Pulmonary artery endothelial cell (primary cell): ENCODE data around the gene ZNF618. TPM values are rescaled to one million over a fixed set of nuclear protein-coding genes. Genes with fewer than 3 reads are reported as not detected.
A peak's percentile ranks its signal among the peaks of the same experiment; 100 is the strongest.
"Not testable (repeated sequence)": the region's sequence is repeated elsewhere in the genome, so short reads cannot be mapped to it uniquely, and the experiment has no call there.

ENCODE experiments used
- DNase-seq: peaks from one replicate; pipeline ENCODE4 v3.0.0-alpha.2; 2011; ENCODE audit warnings: low read depth, low spot score
- total RNA-seq: library from RNA; depleted of rRNA; stranded (reverse); fragments of >200 nt; gene quantifications from 2 replicates; pipeline ENCODE4 v1.2.3, GENCODE V29; 2014

ZNF618 gene
- total RNA-seq, 1 donor from 2014 or later = 14.8 TPM

DNA sequence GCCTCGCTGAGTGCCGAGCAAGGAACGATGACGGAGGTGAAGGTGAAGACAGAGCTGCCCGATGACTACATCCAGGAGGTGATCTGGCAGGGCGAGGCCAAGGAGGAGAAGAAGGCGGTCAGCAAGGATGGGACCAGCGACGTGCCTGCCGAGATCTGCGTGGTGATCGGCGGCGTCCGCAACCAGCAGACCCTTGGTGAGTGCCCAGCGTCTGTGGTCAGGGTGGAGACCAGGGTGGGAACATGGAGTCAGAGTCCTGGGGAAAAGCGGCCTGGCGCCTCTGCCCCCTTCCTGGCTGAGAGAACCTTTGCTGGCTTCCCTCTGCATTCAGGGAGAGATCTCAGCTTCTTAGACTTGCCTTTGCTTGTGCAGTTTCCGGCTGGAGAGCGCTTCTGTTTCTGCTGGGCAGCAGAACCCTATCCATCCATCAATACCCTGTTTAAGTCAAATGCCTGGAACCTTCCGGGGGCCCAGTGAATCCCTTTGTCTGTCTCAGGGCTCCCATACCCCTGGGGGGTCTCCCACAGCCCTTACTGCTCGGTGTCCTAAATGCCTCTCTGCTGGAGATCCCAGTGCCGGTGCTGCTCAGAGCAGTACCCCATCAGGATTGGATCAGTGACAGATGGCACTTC lies 112.4 kb downstream of the ZNF618 start:
- no peak for DNase-seq

DNA sequence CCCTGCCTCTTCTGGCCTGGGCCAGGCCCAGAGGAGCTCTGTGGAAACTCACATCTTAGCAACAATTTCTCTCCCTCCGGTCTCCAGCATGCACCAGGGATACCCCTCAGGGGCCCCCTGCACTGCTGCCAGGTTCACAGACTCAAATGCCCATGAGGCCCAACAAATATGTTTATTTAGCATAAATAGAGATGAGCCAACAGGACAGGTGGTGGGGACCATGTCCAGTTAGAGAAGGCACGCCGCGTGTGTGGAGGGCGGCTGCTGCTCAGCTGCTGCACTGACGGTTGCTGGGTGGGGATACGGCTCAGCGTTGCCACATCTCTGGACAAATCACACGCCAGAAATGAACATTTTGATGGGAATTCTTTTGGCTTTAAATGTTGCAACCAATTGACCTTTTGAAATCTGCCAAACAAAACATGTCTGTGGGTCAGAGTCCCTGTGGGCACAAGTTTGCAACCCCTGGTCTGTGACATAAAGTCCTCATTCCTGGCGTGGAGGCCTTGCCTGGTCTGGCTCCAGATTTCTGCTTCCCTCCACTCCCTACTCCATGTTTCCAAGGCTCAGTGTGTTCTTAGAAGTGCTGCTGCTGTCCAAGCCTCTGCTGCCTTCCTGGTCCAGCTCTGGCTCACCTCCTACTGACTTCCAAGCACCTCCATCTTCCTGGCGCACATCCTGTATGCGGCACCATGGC lies 113.1 kb downstream of the ZNF618 start:
- no peak for DNase-seq

DNA sequence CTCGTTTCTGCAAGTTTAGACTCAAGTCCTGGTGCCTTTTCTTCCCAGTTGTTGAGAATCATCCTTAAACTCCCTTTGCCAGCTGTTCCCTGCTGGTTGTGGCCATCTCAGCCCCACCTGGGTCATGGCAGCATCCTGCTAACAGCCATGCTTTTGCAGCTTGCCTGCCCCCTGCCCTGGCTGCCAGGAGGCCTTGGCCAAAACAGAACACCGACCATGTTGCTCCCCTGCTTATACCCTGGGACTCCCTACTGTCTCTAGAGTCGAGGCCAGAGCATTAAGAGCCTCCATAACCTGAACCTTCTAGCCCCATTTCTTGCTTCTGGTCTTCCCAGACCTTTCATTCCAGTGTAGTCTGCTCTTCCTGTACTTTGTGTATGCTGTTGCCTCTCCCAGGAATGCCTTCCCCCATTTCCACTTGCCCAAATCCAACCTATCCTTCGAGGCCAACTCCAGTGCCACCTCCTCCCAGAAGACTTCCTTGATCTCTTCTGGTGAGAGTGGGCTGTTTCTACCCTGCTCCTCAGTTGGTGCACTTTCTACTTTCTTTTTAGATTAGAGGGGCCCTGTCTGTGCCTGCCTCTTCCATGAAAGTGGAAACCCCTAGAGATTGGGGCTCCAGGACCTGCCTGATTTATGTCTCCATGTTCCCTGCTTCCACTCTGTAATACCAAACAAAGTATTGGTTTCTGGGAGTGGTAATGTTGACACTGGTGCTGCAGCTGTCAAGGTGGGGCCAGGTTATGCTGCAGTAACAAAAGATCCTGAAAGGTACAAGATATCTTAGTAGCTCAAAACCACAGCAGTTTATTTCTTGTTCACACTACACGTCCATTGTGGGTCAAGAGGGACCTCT lies 113.8 kb downstream of the ZNF618 start:
- no peak for DNase-seq

DNA sequence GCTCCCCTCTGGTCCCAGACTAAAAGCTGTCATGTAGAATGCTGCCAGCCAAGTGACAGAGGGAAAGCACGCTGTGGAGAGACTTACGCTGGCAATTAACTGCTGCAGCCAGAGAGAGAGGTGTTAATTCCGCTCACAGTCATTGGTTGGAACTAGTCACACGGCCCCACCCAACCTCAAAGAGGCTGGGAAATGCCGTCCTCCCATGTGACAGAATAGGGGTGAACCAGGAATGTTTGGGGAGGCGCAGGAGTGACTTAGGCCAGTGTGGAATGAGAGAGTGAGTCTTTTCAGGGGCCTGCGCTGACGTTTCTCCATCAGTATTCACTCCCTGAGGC lies 114.4 kb downstream of the ZNF618 start:
- DNase-seq = no peak

DNA sequence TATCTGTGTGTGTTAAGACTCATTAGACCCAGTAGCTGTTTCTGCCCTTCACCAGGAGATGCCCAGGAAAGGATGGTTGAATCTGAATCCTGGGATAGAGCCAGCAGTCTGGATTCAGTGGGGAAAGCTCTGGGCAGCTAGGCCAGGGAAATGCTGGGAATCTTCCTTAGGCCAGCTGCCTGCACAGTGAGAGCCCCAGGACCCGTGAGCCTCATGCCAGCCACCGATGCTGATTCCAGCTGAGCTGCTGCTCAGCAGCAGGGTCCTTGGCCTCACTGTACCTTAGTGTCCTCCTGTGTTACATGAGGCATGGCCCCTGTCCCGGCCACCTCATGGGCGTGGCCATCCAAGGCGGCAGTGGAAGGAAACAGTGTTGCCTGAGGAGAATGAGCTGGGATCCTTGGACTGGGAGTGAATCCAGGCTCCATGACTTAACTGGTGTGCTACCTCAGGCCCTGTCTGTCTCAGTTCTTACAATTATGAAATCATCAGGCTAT lies 114.9 kb downstream of the ZNF618 start:
- no peak for DNase-seq

DNA sequence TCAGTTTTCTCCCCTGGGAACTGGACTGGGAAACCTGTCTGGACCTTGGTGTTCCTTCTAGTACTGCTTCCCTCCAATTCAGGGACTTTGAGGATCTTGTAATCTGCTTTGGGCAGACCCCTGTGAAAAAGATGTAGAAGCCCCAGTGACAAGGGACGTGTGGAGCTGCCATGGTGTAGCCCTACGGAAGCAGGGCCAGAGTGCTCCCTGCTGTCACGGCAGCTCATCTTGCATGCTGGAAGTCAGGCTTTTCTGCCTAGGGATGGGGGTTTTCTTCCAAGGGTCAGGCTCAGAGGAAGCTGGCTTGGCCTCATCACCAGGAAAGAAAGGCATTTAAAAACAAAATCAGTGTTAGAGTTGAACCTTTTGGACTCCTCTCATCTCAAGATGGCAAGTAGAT lies 115.6 kb downstream of the ZNF618 start:
- no peak for DNase-seq

DNA sequence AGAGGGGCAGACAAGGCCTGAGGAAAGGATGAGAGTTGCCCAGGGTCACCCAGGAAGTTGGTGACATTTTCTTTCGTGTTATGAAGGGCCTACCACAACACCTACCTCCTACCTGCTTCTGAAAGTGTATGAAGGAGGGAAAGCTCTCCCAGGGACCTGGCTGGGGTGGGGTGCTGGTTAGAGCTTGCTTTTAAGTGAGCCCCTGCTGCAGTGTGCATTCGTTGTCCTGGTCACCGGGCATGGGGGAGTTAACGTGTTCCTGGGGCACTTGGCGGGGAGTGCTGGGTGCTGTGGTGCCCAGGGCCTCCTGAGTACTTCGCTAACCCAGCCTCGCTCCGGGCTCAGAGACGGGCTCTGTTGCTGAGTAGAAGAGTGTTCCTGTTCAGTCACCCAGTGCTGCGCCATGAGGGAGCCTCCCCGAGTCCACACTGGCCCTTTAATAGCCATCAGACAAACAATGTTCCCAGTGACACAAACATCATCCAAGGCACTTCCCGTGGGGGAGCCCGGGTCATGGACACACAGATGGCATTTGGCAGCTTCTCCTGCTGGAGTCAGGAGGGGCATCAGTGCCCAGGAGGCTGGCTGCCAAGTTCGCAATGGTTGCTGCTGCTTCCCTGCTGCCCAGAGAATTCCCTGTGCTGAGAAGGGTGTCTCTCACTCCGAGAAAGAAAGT lies 116.3 kb downstream of the ZNF618 start:
- no peak for DNase-seq

DNA sequence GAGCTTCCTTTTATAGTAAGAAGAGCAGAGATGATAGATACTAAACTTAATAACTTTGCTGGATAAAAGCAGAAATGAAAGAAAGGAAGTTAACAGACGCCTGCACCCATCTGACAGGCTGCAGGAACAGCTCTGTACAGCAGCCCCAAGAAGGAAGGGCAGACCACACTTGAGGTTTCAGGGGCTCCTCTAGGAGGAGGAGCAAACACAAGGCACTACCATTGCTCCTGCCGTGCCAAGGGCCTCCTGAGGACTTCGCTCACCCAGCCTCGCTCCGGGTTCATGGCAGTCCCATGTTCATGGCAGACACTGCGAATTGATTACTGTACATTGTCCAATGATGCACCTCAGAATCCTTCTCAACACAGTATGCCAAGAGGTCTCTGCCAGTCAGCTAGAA lies 116.9 kb downstream of the ZNF618 start:
- no peak for DNase-seq

DNA sequence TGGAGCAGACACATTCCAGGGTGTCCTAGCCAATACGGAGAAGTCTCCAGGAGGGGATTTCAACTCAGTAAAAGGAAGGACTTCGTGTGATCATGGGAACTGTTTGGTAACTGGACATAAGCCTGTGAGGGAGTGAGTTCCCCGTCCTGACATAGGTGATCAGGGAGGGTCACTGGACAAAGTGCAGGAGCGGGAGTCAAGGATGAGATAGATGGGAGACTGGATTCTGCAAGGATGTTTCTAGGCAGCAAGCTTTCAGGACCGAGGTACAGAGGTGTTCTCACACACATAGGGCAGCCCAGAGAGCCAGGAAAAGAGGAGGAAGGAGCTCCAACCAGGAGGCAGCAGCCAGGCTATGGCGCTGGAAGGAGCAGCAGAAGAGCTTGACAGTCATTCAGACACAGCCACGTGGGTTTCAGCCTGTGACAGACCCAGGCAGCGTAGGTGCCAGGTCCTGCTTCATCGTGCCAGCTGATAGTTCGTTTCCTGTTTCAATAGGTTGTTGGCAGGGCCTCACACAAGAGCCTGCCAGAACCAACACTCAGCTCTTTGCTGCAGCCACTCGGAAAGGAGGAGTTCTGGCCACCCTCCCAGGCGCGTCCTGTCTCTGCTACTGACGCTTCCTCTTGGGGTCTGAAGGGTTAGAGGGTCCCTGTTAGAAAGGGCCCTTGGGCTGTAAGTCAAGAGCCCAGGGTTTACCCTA lies 117.9 kb downstream of the ZNF618 start:
- peak; percentile 72 for DNase-seq

DNA sequence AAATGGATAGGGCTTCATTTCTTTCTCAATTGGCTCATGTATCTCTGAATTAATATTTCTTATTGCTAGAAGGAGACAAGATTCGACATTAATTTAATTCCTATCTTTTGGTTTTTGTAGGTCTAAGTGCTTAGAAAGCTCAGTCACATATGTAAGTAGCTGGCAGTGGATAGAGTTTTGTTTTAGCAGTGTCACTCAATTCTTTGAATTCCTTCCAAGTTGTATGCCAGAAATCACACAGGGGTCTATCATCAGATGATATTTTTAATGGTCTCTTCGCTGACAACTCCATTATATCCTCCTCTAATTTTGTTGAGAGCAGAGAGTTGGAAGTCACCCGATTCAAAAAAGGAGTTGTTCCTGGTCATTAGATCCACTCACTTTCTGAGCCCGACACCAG lies 119.3 kb downstream of the ZNF618 start:
- no peak for DNase-seq

DNA sequence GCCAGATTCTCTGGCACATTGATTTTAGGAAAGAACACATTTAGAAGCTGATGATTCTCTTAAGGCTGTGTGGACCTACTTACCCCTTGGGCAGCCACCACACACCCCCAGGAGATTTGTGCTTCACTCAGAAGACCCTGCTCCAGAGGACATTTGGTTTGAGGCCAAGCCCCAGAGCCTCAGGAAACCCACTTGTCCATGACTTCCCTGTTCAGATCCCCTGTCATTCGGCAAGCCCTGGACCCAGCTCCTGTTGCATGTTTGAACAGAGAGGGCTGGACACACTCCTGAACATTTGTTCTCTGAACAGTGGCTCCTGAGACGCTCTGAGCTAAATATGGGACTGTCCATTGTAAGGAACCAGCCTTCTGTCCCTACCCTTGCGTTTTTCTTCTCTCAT lies 119.9 kb downstream of the ZNF618 start:
- no peak for DNase-seq

DNA sequence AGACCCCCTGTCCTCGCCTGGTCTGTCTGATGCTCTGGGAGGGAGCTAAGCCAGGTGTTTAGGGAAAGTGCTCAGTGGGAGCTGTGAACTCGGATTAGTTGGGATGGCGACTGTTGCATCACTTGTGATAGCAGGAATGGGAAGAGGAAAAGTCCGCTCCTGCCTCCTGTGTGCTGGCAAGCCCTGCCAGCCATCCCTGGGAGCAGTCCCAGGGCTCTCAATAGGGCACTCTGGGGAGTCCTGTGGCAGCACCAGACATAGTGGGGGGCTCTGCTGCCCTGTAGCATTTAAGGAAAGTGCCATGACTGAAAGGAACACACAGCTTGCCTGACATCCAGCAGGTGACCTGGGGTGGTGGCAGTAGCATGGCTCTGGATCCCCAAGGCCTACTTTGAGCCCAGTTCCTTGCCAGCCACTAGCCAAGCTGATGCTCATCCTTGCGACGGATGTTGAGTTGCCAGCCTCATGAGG lies 120.5 kb downstream of the ZNF618 start:
- DNase-seq = no peak

DNA sequence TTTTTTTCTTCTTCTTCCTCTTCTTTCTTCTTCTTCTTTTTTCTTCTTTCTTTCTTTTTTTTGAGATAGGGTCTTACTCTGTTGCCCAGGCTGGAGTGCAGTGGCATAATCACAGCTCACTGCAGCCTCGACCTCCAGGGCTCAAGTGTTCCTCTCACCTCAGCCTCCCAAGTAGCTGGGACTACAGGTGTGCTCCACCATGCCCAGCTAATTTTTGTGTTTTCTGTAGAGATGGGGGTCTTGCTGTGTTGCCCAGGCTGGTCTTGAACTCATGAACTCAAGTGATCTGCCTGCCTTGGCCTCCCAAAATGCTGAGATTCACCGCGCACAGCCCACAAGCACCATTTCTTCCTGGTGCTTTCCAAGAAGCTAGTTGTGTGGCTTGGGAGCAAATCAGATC lies 121.0 kb downstream of the ZNF618 start:
- not testable (repeated sequence) for DNase-seq

DNA sequence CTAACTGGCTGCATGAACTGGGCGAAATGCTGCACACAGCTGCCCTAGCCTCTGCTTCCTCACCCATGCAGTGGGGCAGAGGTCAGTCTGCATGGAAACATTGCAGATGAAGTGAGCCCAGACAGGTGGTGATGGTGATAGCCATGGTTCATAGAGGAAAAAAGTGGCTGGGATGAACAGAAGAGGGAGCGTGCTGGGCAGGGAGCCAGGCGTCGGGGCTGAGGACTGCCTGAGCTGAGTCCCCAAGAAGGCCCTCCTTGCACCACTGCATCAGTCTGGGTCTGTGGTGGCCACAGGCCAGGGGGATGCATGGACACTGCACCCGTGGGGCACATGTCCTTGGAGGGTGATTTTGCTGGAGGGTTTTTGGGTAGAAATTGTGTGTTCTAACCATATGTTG lies 121.5 kb downstream of the ZNF618 start:
- DNase-seq = no peak

DNA sequence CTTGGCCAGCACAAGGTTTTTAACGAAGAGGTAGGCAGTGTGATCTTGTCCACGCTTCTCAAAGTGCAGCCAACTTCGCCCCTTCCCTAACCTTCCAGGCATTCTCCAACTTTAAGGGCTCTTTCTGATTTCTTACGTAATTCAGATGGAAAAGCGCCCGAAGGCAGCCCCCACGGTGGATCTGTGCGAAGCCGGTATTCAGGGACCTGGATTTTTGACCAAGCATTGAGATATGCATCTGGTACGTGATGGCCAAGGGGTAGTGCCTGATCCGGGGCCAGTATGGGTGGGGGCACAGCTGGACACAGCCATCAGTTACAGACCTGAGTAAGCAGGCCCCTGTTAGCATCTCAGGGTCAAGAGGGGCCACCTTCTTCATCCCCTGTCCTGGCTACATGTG lies 122.0 kb downstream of the ZNF618 start:
- no peak for DNase-seq

DNA sequence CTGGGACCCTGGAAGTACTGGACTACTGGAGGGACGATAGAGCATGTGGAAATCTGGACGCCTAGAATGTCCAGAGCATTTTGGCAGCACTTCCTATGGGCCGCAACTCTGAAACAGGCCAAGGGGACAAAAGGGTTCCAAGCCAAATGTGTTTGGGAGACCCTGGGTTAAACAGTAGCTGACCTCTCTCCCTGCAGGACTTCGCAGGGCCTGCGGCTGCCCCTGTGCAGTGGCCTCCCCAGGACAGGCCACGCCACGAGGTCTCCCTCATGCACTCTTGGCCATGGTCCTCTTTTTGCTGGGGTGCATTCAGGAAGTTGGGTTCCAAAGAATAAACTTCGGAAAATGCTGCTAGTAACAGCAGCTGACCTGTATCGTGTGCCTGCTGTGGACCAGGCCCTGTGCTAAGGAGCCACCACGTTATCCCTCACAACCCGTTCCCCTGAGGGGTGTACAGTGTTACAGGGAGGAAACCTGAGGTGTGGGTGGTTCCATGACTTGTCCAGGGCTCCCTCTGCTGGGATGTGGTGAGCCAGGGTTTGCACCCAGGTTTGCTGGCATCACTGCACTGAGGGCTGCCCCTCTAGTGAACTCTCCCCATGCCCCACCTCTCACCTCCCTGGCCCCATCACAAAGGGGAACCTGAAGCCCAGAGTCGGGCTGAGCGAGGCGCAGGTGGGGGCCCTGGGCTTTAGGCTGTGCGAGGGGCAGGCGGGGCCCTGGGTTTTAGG lies 122.6 kb downstream of the ZNF618 start:
- DNase-seq = no peak

DNA sequence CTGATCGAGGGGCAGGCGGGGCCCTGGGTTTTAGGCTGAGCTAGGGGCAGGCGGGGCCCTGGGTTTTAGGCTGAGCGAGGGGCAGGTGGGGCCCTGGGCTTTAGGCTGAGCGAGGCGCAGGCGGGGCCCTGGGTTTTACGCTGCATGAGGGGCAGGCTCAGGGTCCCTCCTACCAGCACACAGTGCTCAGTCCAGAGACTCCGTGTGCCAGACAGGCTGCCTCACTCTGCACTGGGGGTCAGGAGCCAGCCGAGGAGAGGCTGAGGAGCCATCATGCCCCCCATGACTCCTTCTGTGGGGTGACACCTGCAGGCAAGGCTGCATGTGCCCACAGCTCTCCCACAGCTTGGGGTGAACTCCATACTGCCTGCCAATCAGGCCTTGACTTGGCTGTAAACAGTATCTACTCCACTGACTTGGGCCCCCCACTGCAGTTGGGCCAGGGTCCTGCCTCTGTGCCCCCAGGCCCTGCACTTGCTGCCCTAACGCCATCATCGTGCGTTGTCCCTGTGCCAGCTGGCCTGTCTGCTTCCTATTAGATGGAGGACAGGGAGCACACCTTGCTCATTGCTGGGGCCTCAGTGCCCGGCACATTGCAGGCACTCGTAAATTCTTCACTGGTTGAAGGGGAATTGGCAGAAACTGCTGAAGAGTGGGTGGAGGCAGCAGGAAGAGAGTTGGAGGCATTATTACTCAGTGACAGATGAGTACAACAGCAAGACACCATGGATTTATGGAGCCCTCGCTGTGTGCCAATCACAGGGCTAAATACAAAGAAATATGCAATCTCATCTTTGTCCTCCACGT lies 123.3 kb downstream of the ZNF618 start:
- no peak for DNase-seq

DNA sequence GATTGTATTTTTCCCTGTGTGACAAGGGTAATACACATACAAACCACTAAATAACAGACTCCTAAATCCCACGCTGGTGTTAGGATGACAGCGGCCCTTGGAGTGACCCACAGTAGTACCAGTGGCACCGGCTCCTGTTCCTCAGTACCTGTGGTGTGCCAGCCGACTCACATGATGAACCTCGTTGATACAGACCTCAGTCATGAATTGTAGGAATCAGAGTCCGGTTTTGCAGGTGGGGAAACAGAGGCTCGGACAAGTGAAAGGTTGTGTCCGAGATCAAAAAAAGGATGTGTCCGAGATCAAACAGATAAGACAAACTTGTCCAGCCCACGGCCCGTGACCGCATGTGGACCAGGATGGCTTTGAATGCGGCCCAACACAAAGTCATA lies 124.0 kb downstream of the ZNF618 start:
- DNase-seq = no peak

DNA sequence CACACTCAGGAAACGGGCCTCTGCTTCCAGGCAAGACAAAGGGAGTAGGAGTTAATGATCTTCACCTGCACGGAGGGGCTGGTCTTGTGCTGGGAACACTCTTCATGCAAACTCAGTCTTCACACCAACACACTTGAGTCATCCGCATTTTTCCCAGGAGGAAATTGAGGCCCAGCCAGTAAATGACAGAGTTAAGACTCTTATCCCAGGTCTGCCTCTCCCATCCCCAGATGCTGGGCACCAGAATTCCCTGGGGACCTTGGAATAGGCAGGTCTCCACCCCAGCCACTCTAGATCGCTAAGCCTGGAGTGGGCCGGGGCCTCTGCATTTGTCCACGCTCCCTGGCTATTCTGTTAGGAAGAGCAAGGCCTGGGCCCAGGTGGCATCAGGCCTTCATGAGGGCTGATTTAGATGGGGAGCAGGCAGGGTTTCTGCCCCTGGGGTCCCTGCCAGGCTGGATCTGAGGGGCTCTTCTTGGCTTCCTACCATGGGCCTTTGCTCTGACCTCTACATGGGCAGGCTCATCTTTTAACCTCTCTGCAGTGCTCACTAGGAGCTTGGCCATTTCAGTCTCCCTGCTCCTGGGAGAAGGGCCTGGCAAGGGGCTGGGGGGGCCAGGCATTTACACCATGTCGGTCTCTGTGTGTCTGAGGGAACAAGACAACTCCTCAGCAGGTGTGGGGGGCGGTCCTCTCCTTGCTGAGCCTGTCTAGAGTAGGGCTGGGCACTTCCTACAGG lies 124.7 kb downstream of the ZNF618 start:
- no peak for DNase-seq
